Common myeloid progenitor, CD34-positive (primary cell): ENCODE measurements around the gene VASH2.
"Not testable (repeated sequence)": the region's sequence is repeated elsewhere in the genome, so short reads cannot be mapped to it uniquely, and the experiment has no call there.

Experiments
- CTCF ChIA-PET: fragments of 350-600 bp; sonication (Branson Sonifier 250); formaldehyde crosslinking; loops from one replicate; lab custom pipeline; 2021; ENCODE audit warnings: antibody characterized with exemption; lab: Charles Lee
- POLR2A ChIA-PET: fragments of 350-600 bp; sonication (Branson Sonifier 250); formaldehyde crosslinking; loops from one replicate; lab custom pipeline; 2021; ENCODE audit warnings: antibody characterized with exemption; lab: Charles Lee
- DNase-seq, 3 donors: peaks; one replicate each; pipeline versions ENCODE4 v3.0.0 to v3.0.0-alpha.2; 2013
- H3K27ac ChIP-seq, 2 experiments: 1 replicate in 1 of 2; 2 replicates in 1 of 2; pipeline ENCODE4 v1.7.0; 2013; ENCODE audit warnings: inconsistent platforms in 2 of 2, low read length in 2 of 2, mild to moderate bottlenecking in 2 of 2, low read depth in 1 of 2, moderate library complexity in 1 of 2; ENCODE audit not compliant: severe bottlenecking in 2 of 2, insufficient read depth in 1 of 2, poor library complexity in 1 of 2
- H3K27me3 ChIP-seq, 5 experiments: replicated peaks in 2 of 5; 1 replicate in 3 of 5; 2 replicates in 2 of 5; pipeline versions ENCODE4 v1.6.1 to v1.7.0; 2013; ENCODE audit warnings: low read length in 4 of 5, mild to moderate bottlenecking in 2 of 5, moderate library complexity in 2 of 5, inconsistent platforms in 1 of 5; ENCODE audit not compliant: insufficient read depth in 5 of 5, control insufficient read depth in 4 of 5
- H3K36me3 ChIP-seq, 4 experiments: 1 replicate in 2 of 4; 2 replicates in 2 of 4; pipeline versions ENCODE4 v1.6.1 to v1.7.0; 2013; ENCODE audit warnings: low read length in 3 of 4, control low read depth in 1 of 4, mild to moderate bottlenecking in 1 of 4; ENCODE audit not compliant: control insufficient read depth in 4 of 4, insufficient read depth in 4 of 4
- H3K4me1 ChIP-seq, 4 experiments: 1 replicate in 3 of 4; 2 replicates in 1 of 4; pipeline versions ENCODE4 v1.6.1 to v1.7.1; 2013; ENCODE audit warnings: low read length in 3 of 4, mild to moderate bottlenecking in 3 of 4, control low read depth in 1 of 4, inconsistent platforms in 1 of 4, moderate library complexity in 1 of 4; ENCODE audit not compliant: control insufficient read depth in 4 of 4, insufficient read depth in 4 of 4; ENCODE audit errors: control extremely low read depth in 1 of 4
- H3K4me3 ChIP-seq, 7 experiments: 1 replicate in 4 of 7; 2 replicates in 3 of 7; pipeline versions ENCODE4 v1.5.1 to v1.7.0; 2013; ENCODE audit warnings: mild to moderate bottlenecking in 7 of 7, low read length in 6 of 7, moderate library complexity in 6 of 7, inconsistent platforms in 2 of 7, low read depth in 2 of 7, control low read depth in 1 of 7; ENCODE audit not compliant: insufficient read depth in 4 of 7, control insufficient read depth in 1 of 7; ENCODE audit errors: extremely low read depth in 1 of 7
- H3K9me3 ChIP-seq, 5 experiments: 1 replicate in 4 of 5; 2 replicates in 1 of 5; pipeline versions ENCODE4 v1.6.1 to v1.7.1; 2013; ENCODE audit warnings: low read length in 4 of 5, mild to moderate bottlenecking in 2 of 5, inconsistent platforms in 1 of 5, low read depth in 1 of 5, moderate library complexity in 1 of 5; ENCODE audit not compliant: control insufficient read depth in 4 of 5, insufficient read depth in 2 of 5; ENCODE audit errors: control extremely low read depth in 1 of 5
- WGBS: methylation state at CpG from one replicate; pipeline ENCODE4 v1.1.5; 2013; ENCODE audit not compliant: insufficient coverage; 5-methylcytosine and 5-hydroxymethylcytosine counted together

Gene VASH2

GRCh38 chr1:213020016-213020415 lies 69.7 kb downstream of the VASH2 start:
- CTCF ChIA-PET: interaction anchor here (0.9 to 1.2 kb wide), 2 partner anchors 15 to 20 kb away, joined by 3 to 4 read pairs; no protein-coding TSS in a partner anchor
- H3K4me1 ChIP-seq: peaks cover 0 to 4% (median 3%) of the 10 kb centered on the region in 4 experiments
- no peak for DNase-seq
- H3K4me3 ChIP-seq: no peak overlapping the region
- POLR2A ChIA-PET: no interaction called here
- WGBS: 100% methylated on average over 1 of the region's 3 CpGs
- peaks cover 0 to 2% (median 0%) of the 10 kb centered on the region in 5 experiments for H3K9me3 ChIP-seq
- no peak overlapping the region for H3K27ac ChIP-seq
- no peaks in the 10 kb centered on the region for H3K27me3 ChIP-seq
- H3K36me3 ChIP-seq: no peaks in the 10 kb centered on the region

DNA sequence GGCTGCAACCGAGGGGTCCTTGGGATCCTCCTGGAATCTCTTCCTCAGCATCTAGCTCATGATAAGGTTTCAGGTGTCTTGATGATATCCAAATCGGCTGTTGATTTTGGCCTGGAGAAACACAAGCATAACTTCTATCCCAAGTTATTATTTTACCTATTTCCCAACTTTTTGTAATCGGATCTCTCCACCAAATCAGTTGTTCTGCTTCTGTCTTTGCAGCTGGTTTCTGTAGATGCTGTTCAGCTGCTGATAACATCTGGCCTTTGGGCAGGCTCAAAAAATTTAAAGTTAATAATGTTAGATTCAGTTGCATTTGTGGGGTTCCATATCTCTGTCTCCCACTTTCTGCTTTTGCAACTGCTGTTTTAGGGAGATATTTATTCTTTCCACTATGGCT lies 76.7 kb downstream of the VASH2 start:
- H3K27me3 ChIP-seq, H3K36me3 ChIP-seq, DNase-seq, H3K4me3 ChIP-seq, H3K9me3 ChIP-seq, H3K27ac ChIP-seq, H3K4me1 ChIP-seq, POLR2A ChIA-PET: not testable (repeated sequence)
- WGBS: 100% methylated on average over 1 of the region's 3 CpGs
- CTCF ChIA-PET: interaction anchor here (1.5 kb wide), 1 partner anchor 15 kb away, joined by 3 read pairs; no protein-coding TSS in a partner anchor

- no peaks in the 10 kb centered on the region for H3K4me1 ChIP-seq
- CTCF ChIA-PET: no interaction called here
- peaks cover 0 to 2% (median 0%) of the 10 kb centered on the region in 5 experiments for H3K9me3 ChIP-seq
- H3K27ac ChIP-seq: no peak overlapping the region
- DNase-seq: no peak
- H3K36me3 ChIP-seq: no peaks in the 10 kb centered on the region
- H3K4me3 ChIP-seq: no peak overlapping the region
- no peaks in the 10 kb centered on the region for H3K27me3 ChIP-seq
- POLR2A ChIA-PET: no interaction called here
These were observed 82.3 kb downstream of the VASH2 start for GRCh38 chr1:213032651-213033050.

DNA sequence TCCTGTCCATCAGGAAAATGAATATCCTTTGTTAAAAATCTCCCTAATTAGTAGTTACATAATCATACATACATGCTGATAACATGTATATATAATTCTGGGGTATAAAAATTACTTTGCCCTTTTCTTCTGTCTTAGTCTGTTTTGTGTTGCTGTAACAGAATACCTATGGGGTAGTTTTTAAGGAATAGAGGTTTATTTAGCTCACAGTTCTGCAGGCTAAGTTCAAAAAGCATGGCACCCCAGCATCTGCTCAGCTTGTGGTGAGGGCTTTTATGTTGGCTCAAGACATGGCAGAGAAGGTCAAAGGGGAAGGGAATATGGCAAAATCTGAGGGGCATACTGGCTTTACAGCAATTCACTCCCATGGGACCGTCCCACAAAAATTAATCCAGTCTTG lies 84.4 kb downstream of the VASH2 start:
- Histone ChIP-seq H3K36me3 (no peaks in the 10 kb centered on the region), H3K27ac (no peak overlapping the region), H3K27me3 (no peaks in the 10 kb centered on the region), H3K4me1 (no peaks in the 10 kb centered on the region), H3K4me3 (no peak overlapping the region), H3K9me3 (peaks cover 0 to 2% (median 0%) of the 10 kb centered on the region in 5 experiments)
- 100% methylated on average over 1 of the region's 1 CpG for WGBS
- no peak for DNase-seq
- ChIA-PET POLR2A (no interaction called here), CTCF (interaction anchor here (1.2 kb wide), 1 partner anchor 14 kb away, joined by 4 read pairs; no protein-coding TSS in a partner anchor)

- no peak overlapping the region for H3K4me3 ChIP-seq
- ChIA-PET CTCF (interaction anchor here (0.8 to 1.2 kb wide), 3 partner anchors 10 to 15 kb away, joined by 3 to 4 read pairs (median 4); partner anchors contain the start of gene RPS6KC1), POLR2A (no interaction called here)
- DNase-seq: no peak
- no peak overlapping the region for H3K27ac ChIP-seq
- H3K27me3 ChIP-seq: no peaks in the 10 kb centered on the region
- no CpG with 5 or more reads among the region's 2 CpGs for WGBS
- H3K9me3 ChIP-seq: peaks cover 0 to 2% (median 0%) of the 10 kb centered on the region in 5 experiments
- H3K36me3 ChIP-seq: no peaks in the 10 kb centered on the region
- no peaks in the 10 kb centered on the region for H3K4me1 ChIP-seq
These were observed 85.2 kb downstream of the VASH2 start for GRCh38 chr1:213035573-213035972.
